ENCODE data around the gene CFAP90.
A peak's percentile ranks its signal among the peaks of the same experiment; 100 is the strongest.

Gene CFAP90

GRCh38 chr5:7877851-7878250 lies 26.9 kb upstream of the CFAP90 start:
- peaks cover 51% of the 10 kb centered on the region for H3K4me1 ChIP-seq (ENCODE audit: low read length)
- H3K4me2 ChIP-seq (ENCODE audit: low read length): peak overlapping the region; percentile 54
- H2AFZ ChIP-seq (ENCODE audit: low read depth, low read length): no peak overlapping the region
- peak overlapping the region; percentile 11; the same call in 1 of the 2 replicates for H3K4me3 ChIP-seq (ENCODE audit: low read length)
- peaks cover 72% of the 10 kb centered on the region for H3K36me3 ChIP-seq (replicated peaks; ENCODE audit: low read depth, low read length)
- no peak overlapping the region for H3K9ac ChIP-seq (ENCODE audit: low read length)
- no peaks in the 10 kb centered on the region for H3K9me3 ChIP-seq (ENCODE audit: insufficient read depth, low read length)
- H3K79me2 ChIP-seq (ENCODE audit: low read length): peaks cover 63% of the 10 kb centered on the region
- TF ChIP-seq EZH2phosphoT487 (IDR thresholded peaks at IDR 0.05; ENCODE audit: low read depth) (no peak), CTCF (IDR thresholded peaks at IDR 0.05; ENCODE audit: low read depth, low read length) (no peak)
- no peaks in the 10 kb centered on the region for H3K27me3 ChIP-seq (ENCODE audit: low read depth, low read length)
- H4K20me1 ChIP-seq (ENCODE audit: insufficient read depth, low read length): peaks cover 69% of the 10 kb centered on the region
- peak overlapping the region; percentile 77 for H3K27ac ChIP-seq (ENCODE audit: low read length)

- no peak for TF ChIP-seq EZH2phosphoT487 (IDR thresholded peaks at IDR 0.05; ENCODE audit: low read depth)
- TF ChIP-seq CTCF (IDR thresholded peaks at IDR 0.05; ENCODE audit: low read depth, low read length): no peak
- H3K9ac ChIP-seq (ENCODE audit: low read length): peak overlapping the region; percentile 29; the same call in 1 of the 2 replicates
- peaks cover 68% of the 10 kb centered on the region for H3K36me3 ChIP-seq (replicated peaks; ENCODE audit: low read depth, low read length)
- H3K79me2 ChIP-seq (ENCODE audit: low read length): peaks cover 73% of the 10 kb centered on the region
- peaks cover 60% of the 10 kb centered on the region for H3K4me1 ChIP-seq (ENCODE audit: low read length)
- peak overlapping the region; percentile 42; the same call in 1 of the 2 replicates for H3K4me3 ChIP-seq (ENCODE audit: low read length)
- peak overlapping the region; percentile 46 for H3K27ac ChIP-seq (ENCODE audit: low read length)
- no peaks in the 10 kb centered on the region for H3K27me3 ChIP-seq (ENCODE audit: low read depth, low read length)
- no peak overlapping the region for H2AFZ ChIP-seq (ENCODE audit: low read depth, low read length)
- H4K20me1 ChIP-seq (ENCODE audit: insufficient read depth, low read length): peaks cover 75% of the 10 kb centered on the region
- H3K4me2 ChIP-seq (ENCODE audit: low read length): peak overlapping the region; percentile 72
- H3K9me3 ChIP-seq (ENCODE audit: insufficient read depth, low read length): no peaks in the 10 kb centered on the region
Measured at GRCh38 chr5:7876867-7877266, 25.9 kb upstream of the CFAP90 start.

GRCh38 chr5:7875151-7875550 lies 24.2 kb upstream of the CFAP90 start:
- no peak overlapping the region for H3K27ac ChIP-seq (ENCODE audit: low read length)
- peaks cover 75% of the 10 kb centered on the region for H4K20me1 ChIP-seq (ENCODE audit: insufficient read depth, low read length)
- H3K4me1 ChIP-seq (ENCODE audit: low read length): peaks cover 78% of the 10 kb centered on the region
- H3K9me3 ChIP-seq (ENCODE audit: insufficient read depth, low read length): no peaks in the 10 kb centered on the region
- no peaks in the 10 kb centered on the region for H3K27me3 ChIP-seq (ENCODE audit: low read depth, low read length)
- H3K36me3 ChIP-seq (replicated peaks; ENCODE audit: low read depth, low read length): peaks cover 61% of the 10 kb centered on the region
- H3K4me2 ChIP-seq (ENCODE audit: low read length): no peak overlapping the region
- TF ChIP-seq EZH2phosphoT487 (IDR thresholded peaks at IDR 0.05; ENCODE audit: low read depth): no peak
- peaks cover 74% of the 10 kb centered on the region for H3K79me2 ChIP-seq (ENCODE audit: low read length)
- no peak overlapping the region for H3K9ac ChIP-seq (ENCODE audit: low read length)
- H2AFZ ChIP-seq (ENCODE audit: low read depth, low read length): no peak overlapping the region
- no peak overlapping the region for H3K4me3 ChIP-seq (ENCODE audit: low read length)

GRCh38 chr5:7874639-7875038 lies 23.7 kb upstream of the CFAP90 start:
- Histone ChIP-seq H4K20me1 (ENCODE audit: insufficient read depth, low read length) (peaks cover 74% of the 10 kb centered on the region), H3K4me2 (ENCODE audit: low read length) (no peak overlapping the region), H3K4me3 (ENCODE audit: low read length) (no peak overlapping the region), H3K79me2 (ENCODE audit: low read length) (peaks cover 74% of the 10 kb centered on the region), H3K27ac (ENCODE audit: low read length) (no peak overlapping the region), H3K9me3 (ENCODE audit: insufficient read depth, low read length) (no peaks in the 10 kb centered on the region), H3K9ac (ENCODE audit: low read length) (no peak overlapping the region), H3K27me3 (ENCODE audit: low read depth, low read length) (no peaks in the 10 kb centered on the region), H3K36me3 (replicated peaks; ENCODE audit: low read depth, low read length) (peaks cover 55% of the 10 kb centered on the region), H3K4me1 (ENCODE audit: low read length) (peaks cover 77% of the 10 kb centered on the region), H2AFZ (ENCODE audit: low read depth, low read length) (no peak overlapping the region)
- TF ChIP-seq CTCF (IDR thresholded peaks at IDR 0.05; ENCODE audit: low read depth, low read length) (no peak), EZH2phosphoT487 (IDR thresholded peaks at IDR 0.05; ENCODE audit: low read depth) (no peak)

All from OCI-LY3 (cell line).